ENCODE results near the gene DBN1.

DBN1 gene

DNA sequence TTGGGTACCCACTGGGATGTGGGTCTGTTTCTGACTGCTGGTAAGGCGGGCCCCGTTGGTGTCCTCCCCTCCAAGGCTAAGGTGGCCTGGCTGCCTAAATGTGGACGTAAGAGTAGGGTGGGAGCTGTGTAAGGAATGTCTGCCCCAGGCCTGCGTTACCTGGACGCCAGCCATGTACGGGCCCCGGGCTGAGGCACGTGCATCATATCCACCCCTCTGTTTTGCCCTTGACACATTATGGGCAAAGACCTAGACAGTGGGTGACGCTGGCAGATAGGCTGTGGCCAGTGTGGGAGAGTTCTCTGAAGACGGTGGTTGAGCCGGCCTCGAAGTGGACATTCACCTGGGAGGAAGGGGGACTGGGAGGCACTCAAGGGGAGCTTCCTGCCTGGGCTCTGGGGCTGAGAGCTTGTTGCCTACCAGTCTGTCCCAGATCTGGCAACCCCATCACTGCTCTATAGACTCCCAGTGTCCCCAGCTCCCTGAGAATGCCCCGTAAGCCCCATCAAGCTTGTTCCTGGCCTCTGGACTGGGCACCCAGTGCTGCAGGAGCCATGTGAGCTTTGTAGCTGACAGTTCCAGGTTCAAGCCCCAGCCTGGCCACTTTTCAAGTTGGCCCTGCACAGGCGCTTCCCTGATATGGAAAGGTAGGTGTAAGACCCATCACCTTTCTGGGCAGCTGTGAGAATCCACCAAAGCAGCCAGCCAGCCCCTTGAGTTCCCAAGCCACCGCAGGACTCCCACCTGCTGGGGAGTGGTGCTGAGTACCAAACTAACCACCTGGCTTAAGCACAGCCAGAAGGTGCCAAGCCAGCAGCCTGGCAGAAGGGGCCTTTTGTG, 30.1 kb downstream of the DBN1 start:
- no peak for DNase-seq (ENCODE audit: low read depth)

DNA sequence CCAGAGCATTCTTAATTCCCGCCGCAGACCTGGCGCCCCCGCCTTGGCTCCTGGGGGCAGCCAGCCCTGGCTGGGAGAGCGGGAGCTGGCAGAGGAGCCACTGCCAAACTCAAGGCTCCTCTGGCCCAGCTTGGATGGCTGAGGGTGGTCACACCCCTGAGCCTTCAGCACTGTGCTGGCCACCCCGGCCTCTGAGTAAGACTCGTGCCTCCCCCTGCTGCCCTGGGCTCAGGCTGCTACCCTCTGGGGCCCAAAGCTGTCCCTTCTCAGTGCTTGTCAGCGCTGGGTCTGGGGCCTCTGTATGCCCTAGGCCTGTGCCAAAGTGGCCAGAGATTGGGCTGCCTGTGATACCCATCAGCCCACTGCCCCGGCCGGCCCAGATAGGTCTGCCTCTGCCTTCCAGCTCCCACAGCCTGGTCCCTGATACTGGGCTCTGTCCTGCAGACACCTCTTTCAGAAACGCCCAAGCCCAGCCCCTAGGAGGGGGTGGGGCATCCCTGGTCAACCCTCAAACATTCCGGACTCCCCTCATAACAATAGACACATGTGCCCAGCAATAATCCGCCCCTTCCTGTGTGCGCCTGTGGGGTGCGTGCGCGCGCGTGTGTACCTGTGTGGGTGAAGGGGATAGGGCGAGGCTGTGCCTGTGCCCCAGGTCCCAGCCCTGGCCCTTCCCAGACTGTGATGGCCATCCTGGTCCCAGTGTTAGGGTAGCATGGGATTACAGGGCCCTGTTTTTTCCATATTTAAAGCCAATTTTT, 31.2 kb downstream of the DBN1 start:
- DNase-seq (ENCODE audit: low read depth), result no peak

GRCh38 chr5:177440990-177441780, 32.2 kb downstream of the DBN1 start:
- no peak for DNase-seq (ENCODE audit: low read depth)

- no peak for DNase-seq (ENCODE audit: low read depth)
These were observed 33.0 kb downstream of the DBN1 start for GRCh38 chr5:177440211-177440989.

DNA sequence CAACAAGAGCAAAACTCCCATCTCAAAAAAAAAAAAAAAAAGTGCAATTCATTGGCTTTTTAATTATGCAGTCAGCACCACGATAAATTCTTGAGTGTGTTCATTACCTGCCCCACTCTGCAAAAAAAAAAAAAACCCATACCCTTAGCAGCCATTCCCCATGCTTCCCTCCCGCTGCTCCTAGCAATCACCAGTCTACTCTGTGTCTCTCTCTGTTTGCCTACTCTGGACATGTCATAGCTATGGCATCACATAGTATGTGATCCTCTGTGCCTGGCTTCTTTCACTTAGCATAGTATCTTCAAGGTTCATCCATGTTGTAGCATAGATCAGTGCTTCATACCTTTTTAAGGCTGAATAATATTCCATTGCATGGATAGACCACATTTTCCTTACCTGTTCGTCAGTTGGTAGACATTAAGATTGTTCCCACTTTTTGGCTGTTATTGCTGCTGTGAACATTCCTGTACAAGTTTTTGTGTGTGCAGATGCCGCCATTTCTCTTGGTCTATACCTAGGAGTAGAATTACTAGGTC, 33.8 kb downstream of the DBN1 start:
- no peak for DNase-seq (ENCODE audit: low read depth)

- DNase-seq (ENCODE audit: low read depth), result no peak
These were observed 35.0 kb downstream of the DBN1 start for GRCh38 chr5:177438468-177438867.

DNA sequence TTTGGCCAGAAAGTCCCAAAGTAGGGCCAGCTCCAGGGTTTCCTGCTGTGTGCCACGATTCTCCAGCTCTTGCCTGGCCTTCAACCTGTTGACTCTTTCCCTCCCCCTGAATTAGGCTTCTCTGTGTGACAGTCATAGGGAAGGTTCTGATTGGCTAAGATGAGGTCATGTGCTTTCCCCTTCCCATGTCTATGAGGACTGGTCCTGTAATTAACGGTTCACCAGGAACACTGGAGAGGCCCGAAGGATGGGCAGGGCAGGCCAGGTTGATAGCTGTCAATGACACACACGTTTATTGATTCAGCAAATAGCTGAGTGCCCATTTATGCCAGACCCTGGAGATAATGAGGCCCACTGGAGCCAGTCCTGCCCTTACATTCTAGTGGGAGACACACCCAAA, 35.8 kb downstream of the DBN1 start:
- DNase-seq (ENCODE audit: low read depth), result no peak

- no peak for DNase-seq (ENCODE audit: low read depth)
These were observed 37.4 kb downstream of the DBN1 start for GRCh38 chr5:177435847-177436536.

GRCh38 chr5:177434942-177435738, 38.3 kb downstream of the DBN1 start:
- DNase-seq (ENCODE audit: low read depth), result no peak

GRCh38 chr5:177434437-177434836, 39.0 kb downstream of the DBN1 start:
- DNase-seq (ENCODE audit: low read depth), result no peak

DNA sequence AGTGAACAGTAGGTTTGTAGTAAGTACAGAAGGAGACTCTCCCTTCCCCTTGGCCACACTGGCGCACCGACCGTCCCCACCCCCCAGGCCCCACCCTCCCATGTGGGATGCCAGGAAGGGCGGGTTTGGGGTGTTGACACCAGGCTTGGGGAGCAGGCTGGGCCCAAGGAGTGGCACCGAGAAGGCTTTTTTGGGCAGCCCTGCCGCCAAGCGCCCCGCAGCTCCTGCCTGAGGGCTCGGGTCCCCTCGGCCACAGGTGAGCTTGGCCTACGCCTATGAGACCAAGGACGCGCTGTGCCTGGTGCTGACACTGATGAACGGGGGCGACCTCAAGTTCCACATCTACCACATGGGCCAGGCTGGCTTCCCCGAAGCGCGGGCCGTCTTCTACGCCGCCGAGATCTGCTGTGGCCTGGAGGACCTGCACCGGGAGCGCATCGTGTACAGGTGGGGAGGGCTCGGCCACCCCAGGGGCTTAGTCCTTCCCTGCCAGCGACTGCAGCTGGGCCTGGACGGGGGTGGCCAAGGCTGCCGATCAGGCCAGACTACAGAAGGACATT, 39.7 kb downstream of the DBN1 start:
- no peak for DNase-seq (ENCODE audit: low read depth)

GRCh38 chr5:177432839-177433657, 40.4 kb downstream of the DBN1 start:
- DNase-seq (ENCODE audit: low read depth), result no peak

DNA sequence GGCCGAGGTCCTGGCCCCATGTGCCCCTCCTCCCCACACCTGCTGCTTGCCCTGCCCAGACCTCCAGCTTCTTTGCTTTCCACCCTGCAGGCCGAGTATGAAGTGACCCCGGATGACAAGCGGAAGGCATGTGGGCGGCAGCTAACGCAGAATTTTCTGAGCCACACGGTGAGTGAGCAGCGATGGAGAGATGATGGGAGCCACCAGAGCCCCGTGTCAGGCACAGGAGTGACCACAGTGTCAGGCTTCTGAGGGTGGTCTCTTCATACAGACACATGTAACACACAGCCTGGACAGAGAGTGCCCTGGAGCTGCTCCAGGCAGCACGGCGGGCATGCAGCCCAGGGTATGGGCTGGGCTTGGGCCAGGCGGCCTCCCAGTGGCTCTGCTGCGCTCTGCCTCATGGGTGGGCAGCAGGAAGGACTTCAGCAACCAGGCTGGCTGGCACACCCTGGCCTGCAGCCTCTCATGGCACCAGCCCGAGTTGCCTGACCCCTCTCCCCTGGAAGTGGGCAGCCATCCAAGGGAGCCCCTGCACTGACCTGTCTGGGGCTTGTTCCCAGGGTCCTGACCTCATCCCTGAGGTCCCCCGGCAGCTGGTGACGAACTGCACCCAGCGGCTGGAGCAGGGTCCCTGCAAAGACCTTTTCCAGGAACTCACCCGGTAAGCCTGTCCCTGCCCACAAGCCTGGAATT, 41.1 kb downstream of the DBN1 start:
- DNase-seq (ENCODE audit: low read depth), result no peak

- no peak for DNase-seq (ENCODE audit: low read depth)
These were observed 41.9 kb downstream of the DBN1 start for GRCh38 chr5:177431317-177432142.

DNA sequence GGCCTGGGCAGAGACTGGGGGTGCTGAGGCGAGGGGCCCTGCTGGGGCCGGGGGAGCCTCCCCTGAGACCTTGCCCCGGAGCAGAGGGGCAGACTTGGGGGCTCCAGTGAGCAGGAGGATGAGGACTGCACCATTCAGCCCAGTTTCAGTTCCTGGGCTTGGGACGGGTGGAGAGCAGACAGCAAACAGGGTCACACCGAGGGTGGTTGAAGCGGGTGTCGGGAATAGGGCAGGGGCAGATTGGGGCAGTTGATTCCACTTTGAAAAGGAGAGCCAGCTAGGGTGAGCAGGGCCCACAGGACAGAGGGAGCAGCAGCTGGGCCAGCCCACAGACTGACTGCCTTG, 42.5 kb downstream of the DBN1 start:
- DNase-seq (ENCODE audit: low read depth), result no peak

DNA sequence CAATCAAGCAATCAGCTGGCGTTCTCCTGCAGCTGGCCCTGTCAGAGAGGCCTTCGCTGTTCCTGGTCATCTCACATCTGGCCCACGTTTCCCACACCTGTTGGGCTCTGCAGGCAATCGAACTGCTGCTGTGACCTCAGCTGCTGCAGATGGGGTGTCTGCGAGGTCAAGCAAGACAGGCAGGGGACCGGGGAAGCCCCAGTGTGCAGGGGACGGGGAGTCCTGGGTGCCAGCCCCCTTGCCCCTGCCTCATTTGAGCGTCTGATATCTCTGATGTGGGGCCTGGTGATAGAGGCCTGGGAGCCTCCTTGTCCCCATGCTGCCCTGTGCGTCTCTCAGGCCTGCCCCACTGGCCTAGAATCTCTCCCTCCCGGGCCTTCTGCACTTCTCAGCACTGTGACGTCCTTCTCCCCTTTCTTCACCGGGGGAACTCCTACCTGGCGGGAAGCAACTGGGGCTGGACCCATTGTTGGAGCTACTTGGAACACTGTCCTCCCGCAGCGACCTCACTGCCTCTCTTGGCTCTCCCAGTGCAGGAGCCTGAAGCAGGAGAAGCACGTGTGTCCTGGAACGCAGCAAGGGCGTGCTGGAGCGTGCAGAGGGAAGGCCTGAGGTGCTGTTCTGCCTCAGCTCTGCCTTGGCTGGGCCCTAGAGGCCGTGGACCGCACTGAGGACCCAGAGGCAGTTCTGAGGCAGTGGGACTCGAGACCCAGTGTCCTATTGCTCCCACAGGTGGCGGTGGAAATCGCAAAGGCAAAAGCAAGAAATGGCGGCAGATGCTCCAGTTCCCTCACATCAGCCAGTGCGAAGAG, 43.1 kb downstream of the DBN1 start:
- DNase-seq (ENCODE audit: low read depth), result no peak

All from GM04503 (cell line).